Raji (cell line): Measurements from ENCODE around the gene PPP1R14B.

Source experiments
- POLR2A ChIP-seq: IDR thresholded peaks from 2 replicates; pipeline ENCODE4 v1.6.1; 2011; ENCODE audit warnings: low read depth, low read length, control low read depth; ENCODE audit not compliant: insufficient read depth

The PPP1R14B gene

DNA sequence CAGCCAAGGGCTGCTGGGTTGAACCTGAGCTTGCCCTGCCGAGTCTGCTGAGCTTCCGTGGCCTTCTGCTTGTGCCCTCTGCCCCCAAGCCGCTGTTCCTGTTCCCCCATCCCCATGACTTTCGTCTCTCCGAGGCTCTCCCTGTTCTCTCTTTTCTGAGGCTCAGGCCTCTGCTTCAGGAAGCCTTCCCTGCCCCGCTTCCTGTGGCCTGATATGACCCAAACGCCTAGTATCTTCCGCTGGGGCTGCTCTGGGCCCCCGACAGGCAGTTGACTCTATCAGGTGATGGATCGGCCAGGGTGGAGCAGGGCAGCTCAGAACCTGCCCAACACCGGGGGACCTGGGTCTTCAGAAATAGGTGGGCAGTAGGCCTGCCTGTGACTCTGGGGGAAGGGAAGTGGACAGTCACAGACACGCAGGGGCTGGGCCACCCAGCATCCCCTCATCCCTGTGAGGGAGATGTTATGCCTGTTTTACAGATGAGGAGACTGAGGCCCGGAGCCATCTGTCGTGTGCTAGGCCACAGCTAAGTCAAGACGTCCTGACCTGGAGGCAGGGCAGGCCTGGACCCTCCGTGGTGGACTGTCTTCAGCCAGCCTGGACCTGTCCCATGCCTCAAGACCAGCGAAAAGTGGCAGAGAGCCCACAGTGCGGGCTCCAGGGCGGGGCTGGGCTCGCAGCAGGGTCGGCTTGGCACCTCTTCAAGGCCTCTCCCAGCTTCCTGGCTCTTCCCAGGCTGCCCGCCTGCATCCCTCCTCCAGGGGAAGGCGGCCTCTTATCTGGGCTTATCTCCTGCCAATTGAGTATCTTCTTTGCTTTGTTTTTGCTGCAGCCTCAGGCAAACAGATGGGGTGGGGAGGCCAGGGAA, 21.5 kb upstream of the PPP1R14B start:
- TF ChIP-seq POLR2A = no peak

DNA sequence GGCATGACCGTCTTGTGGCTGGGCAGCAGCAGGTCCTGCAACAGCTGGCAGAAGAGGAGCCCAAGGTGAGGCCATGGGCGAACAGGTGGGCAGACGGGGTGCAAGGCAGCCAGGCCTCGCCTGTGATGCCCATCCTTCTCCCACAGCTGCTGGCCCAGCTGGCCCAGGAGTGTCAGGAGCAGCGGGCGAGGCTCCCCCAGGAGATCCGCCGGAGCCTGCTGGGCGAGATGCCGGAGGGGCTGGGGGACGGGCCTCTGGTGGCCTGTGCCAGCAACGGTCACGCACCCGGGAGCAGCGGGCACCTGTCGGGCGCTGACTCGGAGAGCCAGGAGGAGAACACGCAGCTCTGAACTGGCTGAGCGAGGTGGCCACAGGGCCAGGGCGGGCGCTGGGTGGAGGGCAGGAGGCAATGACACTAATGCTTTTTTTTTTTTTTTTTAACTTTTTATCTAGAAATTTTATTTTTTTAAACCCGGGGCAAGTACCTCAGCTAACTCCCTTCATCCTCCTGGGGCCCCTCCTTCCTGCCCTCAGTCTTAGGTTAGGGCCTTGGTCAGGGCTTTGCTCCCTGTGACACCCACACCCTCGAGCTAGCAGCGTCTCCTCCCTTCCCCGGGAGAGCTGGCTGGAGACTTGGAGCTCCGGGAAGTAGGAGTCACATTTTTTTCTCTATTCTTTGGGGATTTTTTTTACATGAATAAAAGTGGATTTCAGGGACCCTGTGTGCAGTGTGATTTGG, 20.6 kb upstream of the PPP1R14B start:
- TF ChIP-seq POLR2A = no peak

DNA sequence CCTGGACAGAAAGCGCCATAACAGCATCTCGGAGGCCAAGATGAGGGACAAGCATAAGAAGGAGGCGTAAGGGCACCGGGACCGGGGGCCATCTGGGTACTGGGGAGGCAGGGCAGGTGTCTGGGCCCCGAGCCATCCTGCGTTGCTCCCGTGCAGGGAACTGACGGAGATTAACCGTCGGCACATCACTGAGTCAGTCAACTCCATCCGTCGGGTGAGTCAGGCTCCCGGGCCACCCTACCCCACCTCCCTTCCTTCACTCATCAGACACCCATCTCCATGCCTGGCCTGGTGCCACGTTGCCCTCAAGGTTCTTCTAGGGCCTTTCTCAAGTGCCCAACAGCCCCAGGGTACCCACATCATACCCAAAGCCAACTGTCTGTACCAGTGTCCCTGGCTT, 19.6 kb upstream of the PPP1R14B start:
- TF ChIP-seq POLR2A = no peak

DNA sequence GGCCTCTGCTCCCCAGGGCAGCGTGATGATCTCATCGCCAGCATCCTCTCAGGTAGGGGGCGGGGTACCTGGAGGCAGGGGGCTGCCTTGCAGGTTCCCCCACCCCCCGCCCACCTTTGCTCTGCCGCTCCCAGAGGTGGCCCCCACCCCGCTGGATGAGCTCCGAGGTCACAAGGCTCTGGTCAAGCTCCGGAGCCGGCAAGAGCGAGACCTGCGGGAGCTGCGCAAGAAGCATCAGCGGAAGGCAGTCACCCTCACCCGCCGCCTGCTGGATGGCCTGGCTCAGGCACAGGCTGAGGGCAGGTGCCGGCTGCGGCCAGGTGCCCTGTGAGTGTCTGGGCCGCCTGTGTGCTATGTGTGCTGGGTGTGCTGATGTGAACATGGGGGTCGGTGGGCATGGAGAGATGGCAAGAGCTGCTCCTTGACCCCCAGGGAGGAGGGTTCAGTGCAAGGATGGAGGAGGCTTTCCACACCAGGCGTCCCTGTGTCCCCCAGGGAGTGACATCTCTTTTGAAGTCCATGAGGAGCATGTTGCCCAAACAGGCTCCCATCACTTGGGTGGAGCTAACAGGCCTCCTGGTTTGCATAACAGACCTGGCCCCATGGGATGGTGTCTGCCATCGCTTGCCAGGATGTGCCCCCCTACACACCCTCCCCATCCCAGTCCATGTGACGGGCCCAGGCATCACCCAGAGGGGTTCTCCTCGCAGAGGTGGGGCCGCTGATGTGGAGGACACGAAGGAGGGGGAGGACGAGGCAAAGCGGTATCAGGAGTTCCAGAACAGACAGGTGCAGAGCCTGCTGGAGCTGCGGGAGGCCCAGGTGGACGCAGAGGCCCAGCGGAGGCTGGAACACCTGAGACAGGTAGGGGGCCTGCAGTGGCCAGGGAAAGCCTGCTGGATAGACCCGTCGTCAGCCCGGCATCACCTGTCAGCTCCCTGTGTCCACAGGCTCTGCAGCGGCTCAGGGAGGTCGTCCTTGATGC, 18.7 kb upstream of the PPP1R14B start:
- TF ChIP-seq POLR2A = no peak

DNA sequence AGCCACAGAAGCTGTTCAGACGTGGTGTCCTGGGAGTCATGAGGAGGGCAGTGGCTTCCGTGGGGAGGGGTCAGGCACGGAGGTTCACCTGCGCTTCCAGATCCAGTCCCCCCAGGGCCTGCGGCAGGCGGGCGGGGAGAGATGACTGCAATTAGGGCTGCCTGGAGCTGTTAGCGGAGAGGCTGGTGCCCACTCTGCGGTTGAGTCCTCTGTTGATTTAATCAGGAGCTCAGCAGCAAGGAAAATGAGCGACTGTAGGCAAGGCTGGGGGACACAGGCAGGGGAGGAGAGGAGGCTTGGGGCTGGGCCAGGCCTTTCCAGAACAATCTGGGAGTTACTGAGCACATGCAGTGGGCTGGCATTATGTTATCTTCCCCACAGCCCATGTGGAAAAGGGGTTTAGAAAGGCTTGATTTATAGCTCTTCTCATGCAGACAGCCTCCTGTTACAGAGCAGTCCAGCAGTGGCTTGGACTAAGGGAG, 17.7 kb upstream of the PPP1R14B start:
- TF ChIP-seq POLR2A = no peak

DNA sequence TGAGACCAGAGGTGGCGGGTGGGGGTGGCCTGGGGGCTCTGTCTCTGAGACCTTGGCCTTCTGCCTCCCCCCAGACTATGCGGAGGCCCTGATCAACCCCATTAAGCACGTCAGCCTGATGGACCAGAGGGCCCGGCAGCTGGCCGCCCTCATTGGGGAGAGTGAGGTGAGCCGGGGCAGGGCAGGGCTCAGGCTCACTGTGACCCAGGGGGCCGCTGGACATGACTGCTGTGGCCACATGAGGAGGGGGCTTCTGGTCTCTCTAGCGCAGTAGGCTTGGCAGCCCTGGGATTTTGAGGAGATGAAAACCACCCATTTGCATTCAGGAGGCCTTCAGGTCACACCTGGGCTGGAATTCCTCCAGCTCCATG, 17.2 kb upstream of the PPP1R14B start:
- no peak for TF ChIP-seq POLR2A

DNA sequence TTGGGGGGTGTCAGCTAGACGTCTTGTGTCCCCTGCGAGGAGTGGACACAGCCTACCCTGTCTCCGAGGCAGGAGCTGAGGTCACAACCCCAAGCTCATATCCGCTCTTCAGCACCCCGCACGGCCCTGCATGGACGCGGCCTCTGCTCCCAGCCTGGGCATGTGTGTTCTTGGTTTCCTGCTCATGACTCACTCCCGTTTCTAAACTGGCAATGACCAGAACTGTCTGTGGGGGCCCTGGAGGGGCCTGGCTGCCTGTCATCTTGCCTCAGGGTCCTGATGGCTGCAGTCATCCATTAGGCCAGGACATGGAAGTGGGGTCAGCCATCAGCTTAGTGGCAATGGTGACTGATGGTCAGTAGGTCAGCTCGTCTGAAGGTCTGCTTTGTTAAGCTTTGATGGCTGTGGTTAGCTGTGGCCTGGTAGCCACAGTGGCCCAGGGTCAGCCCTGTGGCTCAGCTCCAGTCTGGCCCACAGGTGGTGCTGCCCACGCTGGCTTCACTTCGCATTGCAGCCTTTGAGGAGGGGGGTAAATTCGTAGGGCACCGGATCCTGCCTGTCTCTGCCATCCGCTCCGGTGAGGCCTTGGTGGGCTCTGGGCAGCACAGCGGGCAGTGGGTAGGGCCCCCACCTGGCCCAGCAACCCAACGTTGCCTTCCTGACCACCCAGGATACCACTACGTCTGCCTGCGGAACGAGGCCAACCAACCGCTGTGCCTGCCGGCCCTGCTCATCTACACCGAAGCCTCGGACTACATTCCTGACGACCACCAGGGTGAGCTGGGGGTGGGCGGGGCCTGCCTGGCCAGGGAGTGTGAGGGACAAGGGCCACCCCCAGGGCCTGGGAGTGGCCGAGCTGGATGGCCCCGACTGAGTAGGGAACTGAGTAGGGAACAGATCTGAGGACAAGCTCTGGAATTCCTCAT, 16.5 kb upstream of the PPP1R14B start:
- TF ChIP-seq POLR2A = no peak

DNA sequence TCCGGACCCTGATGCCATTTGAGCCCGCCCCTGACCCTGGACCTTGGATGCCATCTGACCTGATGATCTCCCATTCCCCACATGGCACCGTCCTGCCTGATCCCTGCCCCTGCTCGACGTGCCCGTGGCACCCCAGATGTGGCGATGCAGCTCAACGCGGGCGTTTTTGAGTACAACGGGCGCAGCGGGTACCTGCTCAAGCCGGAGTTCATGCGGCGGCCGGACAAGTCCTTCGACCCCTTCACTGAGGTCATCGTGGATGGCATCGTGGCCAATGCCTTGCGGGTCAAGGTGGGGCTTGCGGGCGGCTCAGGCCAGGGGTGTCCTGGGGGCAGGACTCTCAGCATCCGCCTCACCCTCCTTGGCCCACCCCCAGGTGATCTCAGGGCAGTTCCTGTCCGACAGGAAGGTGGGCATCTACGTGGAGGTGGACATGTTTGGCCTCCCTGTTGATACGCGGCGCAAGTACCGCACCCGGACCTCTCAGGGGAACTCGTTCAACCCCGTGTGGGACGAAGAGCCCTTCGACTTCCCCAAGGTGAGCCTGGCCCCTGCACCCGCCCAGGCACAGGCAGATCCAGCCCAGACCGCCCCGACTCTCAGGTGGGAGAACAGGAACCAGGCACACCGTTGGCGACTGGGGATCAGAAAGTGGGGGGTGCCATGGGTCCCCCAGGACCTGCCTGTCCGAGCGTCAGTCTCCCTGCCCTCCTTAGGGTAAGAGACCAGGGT, 15.7 kb upstream of the PPP1R14B start:
- no peak for TF ChIP-seq POLR2A

DNA sequence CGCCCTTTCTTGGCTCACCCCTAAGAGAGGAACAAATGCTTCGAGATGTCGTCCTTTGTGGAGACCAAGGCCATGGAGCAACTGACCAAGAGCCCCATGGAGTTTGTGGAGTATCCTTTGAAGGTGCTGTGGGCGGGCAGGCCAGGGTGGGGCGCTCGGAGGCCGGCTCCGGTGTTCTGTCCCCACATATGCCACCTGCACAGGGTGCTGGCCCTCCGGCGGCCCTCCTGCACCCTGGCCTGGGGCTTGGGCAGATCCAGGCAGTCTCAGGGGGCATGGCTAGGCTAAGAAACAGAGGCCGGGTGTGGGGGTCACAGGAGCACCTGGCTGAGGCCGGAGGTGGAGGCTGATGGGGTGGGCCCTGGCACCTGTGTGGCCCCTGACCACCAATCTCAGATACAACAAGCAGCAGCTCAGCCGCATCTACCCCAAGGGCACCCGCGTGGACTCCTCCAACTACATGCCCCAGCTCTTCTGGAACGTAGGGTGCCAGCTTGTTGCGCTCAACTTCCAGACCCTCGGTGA, 14.9 kb upstream of the PPP1R14B start:
- no peak for TF ChIP-seq POLR2A

DNA sequence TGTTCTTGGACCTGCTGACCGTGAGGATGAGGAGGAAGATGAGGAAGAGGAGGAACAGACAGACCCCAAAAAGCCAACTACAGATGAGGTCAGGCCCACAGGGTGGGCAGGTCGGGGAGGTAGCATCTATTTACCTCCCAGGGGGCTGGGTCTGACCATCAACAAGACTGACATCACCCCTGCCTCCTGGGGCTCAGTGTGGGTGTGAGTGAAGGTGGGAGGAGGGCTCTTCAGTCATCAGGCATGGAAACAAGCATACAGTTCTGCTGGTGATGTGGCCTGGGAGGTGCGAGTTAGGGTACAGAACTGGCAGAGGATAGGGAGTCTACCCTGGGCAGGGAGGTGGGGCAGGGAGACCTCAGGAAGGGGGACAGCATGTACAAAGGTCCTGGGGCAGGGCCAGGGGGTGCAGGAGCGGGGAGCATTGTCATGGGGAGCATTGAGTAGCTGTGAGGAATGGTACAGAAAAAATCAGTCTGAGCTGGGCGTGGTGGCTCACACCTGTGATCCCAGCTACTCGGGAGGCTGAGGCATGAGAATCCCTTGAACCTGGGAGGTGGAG, 13.5 kb upstream of the PPP1R14B start:
- no peak for TF ChIP-seq POLR2A

DNA sequence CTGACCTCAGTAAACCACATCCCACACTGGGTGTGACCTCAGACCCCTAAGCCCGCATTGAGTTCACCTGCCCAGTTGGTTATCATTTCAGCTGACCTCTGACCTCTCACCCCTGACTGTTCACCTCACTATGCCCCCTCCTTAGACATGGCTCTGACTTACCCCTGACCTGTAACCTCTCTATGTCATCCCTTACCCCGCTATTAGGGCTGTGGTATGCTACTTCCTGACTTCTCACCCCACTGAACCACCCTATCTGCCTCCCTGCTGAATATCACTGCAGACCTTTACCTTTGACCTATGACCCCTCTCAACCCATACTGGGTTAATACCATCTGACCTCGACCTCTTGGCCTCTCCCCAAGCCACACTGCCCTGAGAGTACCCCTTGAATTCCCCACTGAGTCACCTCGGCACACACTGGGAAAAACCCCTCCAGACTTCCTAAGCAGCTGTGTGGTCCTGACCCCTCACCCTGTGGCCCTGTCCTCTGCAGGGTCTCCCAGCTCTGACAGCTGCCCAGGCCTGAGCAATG, 12.9 kb upstream of the PPP1R14B start:
- no peak for TF ChIP-seq POLR2A

DNA sequence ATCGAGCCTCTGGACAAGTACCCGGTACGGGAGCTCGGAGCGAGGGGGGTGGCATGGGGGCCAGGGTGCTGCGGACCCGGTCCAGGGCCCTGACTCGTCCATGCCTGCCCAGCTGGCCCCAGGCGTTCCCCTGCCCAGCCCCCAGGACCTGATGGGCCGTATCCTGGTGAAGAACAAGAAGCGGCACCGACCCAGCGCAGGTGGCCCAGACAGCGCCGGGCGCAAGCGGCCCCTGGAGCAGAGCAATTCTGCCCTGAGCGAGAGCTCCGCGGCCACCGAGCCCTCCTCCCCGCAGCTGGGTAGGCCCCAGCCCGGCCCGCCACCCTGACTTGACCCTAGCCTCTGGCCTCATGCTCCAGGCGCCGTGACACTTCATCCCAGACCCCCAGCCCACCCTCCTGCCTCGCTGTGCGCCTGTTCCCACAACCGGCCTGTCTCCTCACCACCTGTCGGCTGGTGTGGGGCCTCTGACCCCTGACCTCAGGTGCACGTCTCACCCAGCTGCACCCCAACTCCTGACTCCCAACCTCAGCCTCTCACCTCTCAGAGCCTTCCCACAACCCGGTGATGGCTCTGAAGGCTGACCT, 12.3 kb upstream of the PPP1R14B start:
- TF ChIP-seq POLR2A = no peak

DNA sequence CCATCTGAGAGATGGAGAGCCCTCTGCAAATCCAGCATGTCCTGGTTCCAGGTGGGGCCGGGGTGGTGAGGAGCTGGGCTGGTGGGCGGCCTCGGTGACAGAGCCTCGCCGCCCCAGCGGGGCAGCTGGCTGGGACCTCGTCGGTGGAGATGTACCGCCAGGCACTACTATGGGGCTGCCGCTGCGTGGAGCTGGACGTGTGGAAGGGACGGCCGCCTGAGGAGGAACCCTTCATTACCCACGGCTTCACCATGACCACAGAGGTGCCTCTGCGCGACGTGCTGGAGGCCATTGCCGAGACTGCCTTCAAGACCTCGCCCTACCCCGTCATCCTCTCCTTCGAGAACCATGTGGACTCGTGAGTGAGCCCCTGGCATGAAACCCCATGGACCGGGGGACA, 11.6 kb upstream of the PPP1R14B start:
- no peak for TF ChIP-seq POLR2A

DNA sequence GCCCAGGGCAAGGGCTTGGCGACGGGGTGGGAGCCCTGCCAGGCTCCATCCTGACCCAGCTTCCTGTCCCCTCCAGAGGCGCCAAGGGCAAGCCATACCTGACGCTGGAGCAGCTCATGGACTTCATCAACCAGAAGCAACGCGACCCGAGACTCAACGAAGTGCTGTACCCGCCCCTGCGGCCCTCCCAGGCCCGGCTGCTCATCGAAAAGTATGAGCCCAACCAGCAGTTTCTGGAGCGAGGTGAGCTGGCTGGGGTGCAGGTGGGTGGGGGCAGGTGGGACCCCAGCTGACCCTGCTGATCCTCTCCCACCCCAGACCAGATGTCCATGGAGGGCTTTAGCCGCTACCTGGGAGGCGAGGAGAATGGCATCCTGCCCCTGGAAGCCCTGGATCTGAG, 9.6 kb upstream of the PPP1R14B start:
- no peak for TF ChIP-seq POLR2A
